Large intestine (tissue), 3 donors: ENCODE results near the gene DCLK1. TPM values are rescaled to one million over a fixed set of nuclear protein-coding genes. Genes with fewer than 3 reads are reported as not detected.

Source experiments
- DNase-seq, 2 donors: peaks; one replicate each; pipeline versions ENCODE4 v3.0.0 to v3.0.0-alpha.2; 2013
- H3K27ac ChIP-seq: one replicate; pipeline ENCODE4 v1.5.1; 2013; ENCODE audit warnings: low read length
- H3K27me3 ChIP-seq: 2 replicates; pipeline ENCODE4 v1.6.1; 2013; ENCODE audit warnings: low read length; ENCODE audit not compliant: control insufficient read depth, insufficient read depth
- H3K36me3 ChIP-seq: 2 replicates; pipeline ENCODE4 v1.6.1; 2013; ENCODE audit warnings: low read length; ENCODE audit not compliant: control insufficient read depth, insufficient read depth
- H3K4me1 ChIP-seq: one replicate; pipeline ENCODE4 v1.6.1; 2013; ENCODE audit warnings: low read length; ENCODE audit not compliant: control insufficient read depth, insufficient read depth
- H3K4me3 ChIP-seq: one replicate; pipeline ENCODE4 v1.5.1; 2013; ENCODE audit warnings: low read length
- H3K9me3 ChIP-seq: one replicate; pipeline ENCODE4 v1.6.1; 2013; ENCODE audit warnings: mild to moderate bottlenecking, low read depth, low read length, moderate library complexity; ENCODE audit not compliant: control insufficient read depth
- WGBS: methylation state at CpG from one replicate; pipeline ENCODE4 v1.1.5; 2013; ENCODE audit warnings: low lambda C conversion rate; ENCODE audit not compliant: insufficient coverage; 5-methylcytosine and 5-hydroxymethylcytosine counted together
- polyA plus RNA-seq: library from polyadenylated mRNA; unstranded; fragments of 120-200 nt; gene quantifications from one replicate; pipeline ENCODE4 v1.2.1, GENCODE V29; 2013

The DCLK1 gene
- polyA plus RNA-seq, 1 donor, result 12.2 TPM

- no peak for DNase-seq
- no CpG with 5 or more reads among the region's 4 CpGs for WGBS
- H3K4me3 ChIP-seq, result no peak overlapping the region
- H3K27ac ChIP-seq, result no peak overlapping the region
- H3K36me3 ChIP-seq, result no peaks in the 10 kb centered on the region
- no peaks in the 10 kb centered on the region for H3K27me3 ChIP-seq
- no peaks in the 10 kb centered on the region for H3K9me3 ChIP-seq
- no peaks in the 10 kb centered on the region for H3K4me1 ChIP-seq
These were observed 334.6 kb downstream of the DCLK1 start for GRCh38 chr13:35796623-35797022.

GRCh38 chr13:35794734-35795389, 336.3 kb downstream of the DCLK1 start:
- no peak for DNase-seq
- WGBS, result 100% methylated on average over 1 of the region's 3 CpGs

DNA sequence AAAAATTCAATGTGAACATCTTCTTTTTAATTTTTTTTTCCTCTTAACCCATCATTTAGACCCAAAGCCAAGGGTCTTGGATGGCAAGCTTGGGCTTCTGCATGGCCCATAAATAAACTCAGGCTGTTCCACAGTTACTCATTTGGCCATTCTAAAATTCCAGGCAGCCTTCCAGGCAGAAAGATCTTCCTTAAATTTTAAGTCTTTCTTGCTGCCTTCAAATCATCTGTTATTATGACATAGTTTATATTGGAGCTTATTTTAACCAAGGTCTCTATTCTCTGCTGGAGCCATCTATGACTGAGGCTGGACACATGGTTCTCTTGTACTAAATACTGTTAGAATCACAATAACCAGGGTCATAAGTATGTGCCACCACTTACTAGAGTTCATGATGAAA, 337.4 kb downstream of the DCLK1 start:
- Histone ChIP-seq H3K36me3 (no peaks in the 10 kb centered on the region), H3K27me3 (no peaks in the 10 kb centered on the region), H3K27ac (no peak overlapping the region), H3K4me3 (no peak overlapping the region), H3K9me3 (no peaks in the 10 kb centered on the region), H3K4me1 (no peaks in the 10 kb centered on the region)
- no peak for DNase-seq

More at GRCh38 chr13:35794734-35795389, 336.3 kb downstream of the DCLK1 start:
- Histone ChIP-seq H3K27ac (no peak overlapping the region), H3K9me3 (no peaks in the 10 kb centered on the region), H3K27me3 (no peaks in the 10 kb centered on the region), H3K4me1 (no peaks in the 10 kb centered on the region), H3K36me3 (no peaks in the 10 kb centered on the region), H3K4me3 (no peak overlapping the region)

- DNase-seq, result no peak
- H3K9me3 ChIP-seq, result no peaks in the 10 kb centered on the region
- no peak overlapping the region for H3K4me3 ChIP-seq
- 88% methylated on average over 1 of the region's 2 CpGs for WGBS
- H3K27me3 ChIP-seq, result no peaks in the 10 kb centered on the region
- H3K4me1 ChIP-seq, result no peaks in the 10 kb centered on the region
- H3K27ac ChIP-seq, result no peak overlapping the region
- H3K36me3 ChIP-seq, result no peaks in the 10 kb centered on the region
These were observed 338.3 kb downstream of the DCLK1 start for GRCh38 chr13:35792911-35793310.

GRCh38 chr13:35792021-35792420, 339.2 kb downstream of the DCLK1 start:
- H3K9me3 ChIP-seq, result no peaks in the 10 kb centered on the region
- H3K4me1 ChIP-seq, result no peaks in the 10 kb centered on the region

GRCh38 chr13:35791184-35791851, 339.9 kb downstream of the DCLK1 start:
- H3K4me3 ChIP-seq, result no peak overlapping the region
- no peak overlapping the region for H3K27ac ChIP-seq
- WGBS, result no CpG with 5 or more reads among the region's 3 CpGs
- H3K36me3 ChIP-seq, result no peaks in the 10 kb centered on the region
- no peaks in the 10 kb centered on the region for H3K4me1 ChIP-seq
- DNase-seq, result no peak
- H3K9me3 ChIP-seq, result no peaks in the 10 kb centered on the region
- no peaks in the 10 kb centered on the region for H3K27me3 ChIP-seq

More at GRCh38 chr13:35792021-35792420, 339.2 kb downstream of the DCLK1 start:
- WGBS, result 100% methylated on average over 2 of the region's 8 CpGs
- no peak for DNase-seq
- no peaks in the 10 kb centered on the region for H3K36me3 ChIP-seq
- no peak overlapping the region for H3K27ac ChIP-seq
- H3K4me3 ChIP-seq, result no peak overlapping the region
- no peaks in the 10 kb centered on the region for H3K27me3 ChIP-seq

GRCh38 chr13:35789335-35790165, 341.6 kb downstream of the DCLK1 start:
- H3K27ac ChIP-seq, result no peak overlapping the region
- H3K27me3 ChIP-seq, result no peaks in the 10 kb centered on the region
- no peak for DNase-seq
- no peaks in the 10 kb centered on the region for H3K4me1 ChIP-seq
- no peaks in the 10 kb centered on the region for H3K9me3 ChIP-seq
- no peaks in the 10 kb centered on the region for H3K36me3 ChIP-seq
- WGBS, result 67% methylated on average over 3 of the region's 6 CpGs
- no peak overlapping the region for H3K4me3 ChIP-seq

DNA sequence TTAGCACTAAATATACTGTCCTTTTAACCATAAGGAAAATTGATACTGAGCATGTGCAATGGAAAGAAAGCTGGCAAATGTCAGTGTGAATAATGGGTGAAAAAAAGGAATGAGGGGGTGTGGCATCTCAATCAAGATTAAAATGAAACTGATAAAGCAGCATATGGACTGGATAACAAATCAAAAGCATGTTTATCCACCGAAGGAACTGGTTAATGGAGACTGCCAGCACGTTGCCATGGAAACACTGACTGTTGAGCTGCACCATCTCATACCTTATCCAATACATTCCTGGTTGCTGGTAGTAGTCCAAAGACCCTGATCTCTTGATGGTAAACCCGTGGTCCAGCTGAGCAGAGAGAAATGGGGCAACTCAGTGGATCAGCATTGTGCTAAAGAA, 343.2 kb downstream of the DCLK1 start:
- no peaks in the 10 kb centered on the region for H3K27me3 ChIP-seq
- H3K4me3 ChIP-seq, result no peak overlapping the region
- H3K4me1 ChIP-seq, result no peaks in the 10 kb centered on the region
- no peak overlapping the region for H3K27ac ChIP-seq
- H3K36me3 ChIP-seq, result no peaks in the 10 kb centered on the region
- H3K9me3 ChIP-seq, result no peaks in the 10 kb centered on the region
- DNase-seq, result no peak
- WGBS, result no CpG with 5 or more reads among the region's 3 CpGs

GRCh38 chr13:35785576-35786303, 345.4 kb downstream of the DCLK1 start:
- no peak for DNase-seq
- Histone ChIP-seq H3K27me3 (no peaks in the 10 kb centered on the region), H3K27ac (no peak overlapping the region), H3K4me3 (no peak overlapping the region), H3K36me3 (no peaks in the 10 kb centered on the region), H3K4me1 (no peaks in the 10 kb centered on the region), H3K9me3 (no peaks in the 10 kb centered on the region)
- 93% methylated on average over 5 of the region's 12 CpGs for WGBS

GRCh38 chr13:35784286-35784951, 346.8 kb downstream of the DCLK1 start:
- DNase-seq, result no peak
- Histone ChIP-seq H3K9me3 (no peaks in the 10 kb centered on the region), H3K4me1 (no peaks in the 10 kb centered on the region), H3K27me3 (no peaks in the 10 kb centered on the region), H3K36me3 (no peaks in the 10 kb centered on the region), H3K27ac (no peak overlapping the region), H3K4me3 (no peak overlapping the region)
- WGBS, result no CpG with 5 or more reads among the region's 10 CpGs
